GM12892 (cell line): ENCODE data around the gene UBQLN4. TPM values are rescaled to one million over a fixed set of nuclear protein-coding genes. Genes with fewer than 3 reads are reported as not detected.
A peak's percentile ranks its signal among the peaks of the same experiment; 100 is the strongest.

ENCODE experiments used
- DNase-seq: peaks from one replicate; pipeline ENCODE4 v3.0.0; 2011; ENCODE audit not compliant: insufficient read length
- FAIRE-seq: peaks from 2 replicates; lab custom pipeline; 2011; peaks lifted over from hg19 to GRCh38; lab: Jason Lieb, UNC
- POLR2A ChIP-seq: IDR thresholded peaks from 2 replicates; pipeline ENCODE4 v1.6.1; 2011; ENCODE audit warnings: low read depth, low read length, control low read depth
- POLR2AphosphoS5 ChIP-seq: IDR thresholded peaks from 2 replicates; pipeline ENCODE4 v1.6.1; 2011; ENCODE audit warnings: low read depth, low read length, control low read depth
- TAF1 ChIP-seq: IDR thresholded peaks from 2 replicates; pipeline ENCODE4 v1.6.1; 2011; ENCODE audit warnings: low read depth, mild to moderate bottlenecking, control low read depth, low read length, borderline replicate concordance
- polyA plus RNA-seq: library from polyadenylated mRNA; unstranded; fragments of >200 nt; gene quantifications from one replicate; pipeline ENCODE4 v1.2.1, GENCODE V29; 2012; ENCODE audit warnings: missing spikeins, inconsistent platforms; ENCODE audit not compliant: missing spikeins

UBQLN4 gene
- 17.7 TPM for polyA plus RNA-seq

GRCh38 chr1:156053768-156054499 lies at the start of gene UBQLN4:
UBQLN4 (minus strand) TSS chr1:156053798; CDS start chr1:156053701, 97 bp downstream.
- peak; percentile 89 for DNase-seq
- peak; percentile 27 for FAIRE-seq
- TF ChIP-seq POLR2AphosphoS5 (peak; percentile 36; the same call in 1 of the 2 replicates), POLR2A (no peak), TAF1 (0 out of 2 replicates have a peak, but pooled peaks have one; percentile 8)

- TF ChIP-seq TAF1 (no peak), POLR2A (no peak), POLR2AphosphoS5 (no peak)
- FAIRE-seq (no peak), DNase-seq (no peak)
Observed at GRCh38 chr1:156102633-156103511, 49.3 kb upstream of the UBQLN4 start.

- DNase-seq (no peak), FAIRE-seq (no peak)
- TF ChIP-seq POLR2A (no peak), TAF1 (no peak), POLR2AphosphoS5 (no peak)
Observed at GRCh38 chr1:156101880-156102279, 48.3 kb upstream of the UBQLN4 start.

- no peak for TF ChIP-seq TAF1
- no peak for TF ChIP-seq POLR2A
- no peak for TF ChIP-seq POLR2AphosphoS5
- FAIRE-seq: no peak
- DNase-seq: no peak
Observed at GRCh38 chr1:156100205-156100995, 46.8 kb upstream of the UBQLN4 start.

- TF ChIP-seq POLR2A (no peak), POLR2AphosphoS5 (no peak), TAF1 (no peak)
- FAIRE-seq (no peak), DNase-seq (no peak)
Observed at GRCh38 chr1:156099282-156099681, 45.7 kb upstream of the UBQLN4 start.

GRCh38 chr1:156098784-156099183 lies 45.2 kb upstream of the UBQLN4 start:
- DNase-seq: no peak
- no peak for TF ChIP-seq TAF1
- TF ChIP-seq POLR2AphosphoS5: no peak
- TF ChIP-seq POLR2A: peak; percentile 26; the same call in 1 of the 2 replicates
- FAIRE-seq: no peak

GRCh38 chr1:156097499-156098178 lies 44.0 kb upstream of the UBQLN4 start:
- peak; percentile 74 for FAIRE-seq
- TF ChIP-seq POLR2AphosphoS5 (peak; percentile 74), POLR2A (peak; percentile 53; the same call in 1 of the 2 replicates), TAF1 (no peak)
- DNase-seq: no peak

- FAIRE-seq (peak; percentile 96), DNase-seq (peak; percentile 88)
- TF ChIP-seq TAF1 (no peak; the same call in 1 of the 2 replicates), POLR2A (peak; percentile 55; the same call in 1 of the 2 replicates)
Observed at GRCh38 chr1:156096640-156097391, 43.2 kb upstream of the UBQLN4 start.

GRCh38 chr1:156095906-156096508 lies 42.4 kb upstream of the UBQLN4 start:
- TF ChIP-seq POLR2AphosphoS5: no peak
- no peak for TF ChIP-seq TAF1
- no peak for TF ChIP-seq POLR2A
- no peak for DNase-seq
- FAIRE-seq: peak; percentile 61
